NB4 (cell line): ENCODE measurements around the gene TMEM183A.
A peak's percentile ranks its signal among the peaks of the same experiment; 100 is the strongest.

Experiments
- DNase-seq: peaks from one replicate; pipeline ENCODE4 v3.0.0; 2010; ENCODE audit warnings: low read depth
- H3K4me3 ChIP-seq: one replicate; pipeline ENCODE4 v1.5.1; 2011; ENCODE audit warnings: mild to moderate bottlenecking, low read depth, low read length, moderate library complexity
- CTCF ChIP-seq: IDR thresholded peaks from one replicate; pipeline ENCODE4 v1.5.1; 2012; ENCODE audit warnings: low read depth, low read length
- MAX ChIP-seq: IDR thresholded peaks from 2 replicates; pipeline ENCODE4 v1.6.1; 2011; ENCODE audit warnings: low read depth, low read length
- MYC ChIP-seq: IDR thresholded peaks from 2 replicates; pipeline ENCODE4 v1.6.1; 2011; ENCODE audit warnings: low read depth, low read length
- POLR2A ChIP-seq: IDR thresholded peaks from 2 replicates; pipeline ENCODE4 v1.6.1; 2011; ENCODE audit warnings: mild to moderate bottlenecking; ENCODE audit not compliant: insufficient read length; ENCODE audit errors: extremely low read depth

TMEM183A gene

GRCh38 chr1:203037509-203038190 is 30.5 kb downstream of the TMEM183A start:
- H3K4me3 ChIP-seq: no peak overlapping the region
- no peak for TF ChIP-seq CTCF
- TF ChIP-seq MYC: no peak
- no peak for TF ChIP-seq MAX
- TF ChIP-seq POLR2A: no peak
- no peak for DNase-seq

- TF ChIP-seq MAX (peak; percentile 77), MYC (no peak), POLR2A (no peak)
- DNase-seq: peak; percentile 38
These were observed 31.1 kb downstream of the TMEM183A start for GRCh38 chr1:203038217-203038741.

GRCh38 chr1:203038891-203039608 is 31.9 kb downstream of the TMEM183A start:
- H3K4me3 ChIP-seq: no peak overlapping the region
- TF ChIP-seq POLR2A (no peak), MYC (no peak), MAX (peak; percentile 42; the same call in 1 of the 2 replicates), CTCF (peak; percentile 94)
- DNase-seq: peak; percentile 78

More at GRCh38 chr1:203038217-203038741, 31.1 kb downstream of the TMEM183A start:
- no peak overlapping the region for H3K4me3 ChIP-seq

- peak; percentile 56 for DNase-seq
- TF ChIP-seq MAX (peak; percentile 64), MYC (no peak), POLR2A (no peak), CTCF (peak; percentile 69)
- H3K4me3 ChIP-seq: no peak overlapping the region
These were observed 32.7 kb downstream of the TMEM183A start for GRCh38 chr1:203039609-203040512.

GRCh38 chr1:203040513-203041275 is 33.5 kb downstream of the TMEM183A start:
- H3K4me3 ChIP-seq: no peak overlapping the region
- TF ChIP-seq CTCF (no peak), MYC (no peak), MAX (no peak), POLR2A (no peak)
- no peak for DNase-seq
